Naive thymus-derived CD4-positive, alpha-beta T cell (primary cell): Measurements from ENCODE around the gene SUSD2. TPM values are rescaled to one million over a fixed set of nuclear protein-coding genes. Genes with fewer than 3 reads are reported as not detected.

Experiments
- ATAC-seq: fragments of 150-1000 bp; cut with Tn5 transposase; 2 replicates; pipeline ENCODE4 v1.10.0; 2021; ENCODE audit warnings: mild to moderate bottlenecking, moderate library complexity
- CTCF ChIA-PET: fragments of 350-600 bp; sonication (Branson Sonifier 250); formaldehyde crosslinking; loops from one replicate; lab custom pipeline; 2021; ENCODE audit warnings: antibody characterized with exemption; lab: Charles Lee
- POLR2A ChIA-PET: fragments of 350-600 bp; sonication (Branson Sonifier 250); formaldehyde crosslinking; loops from one replicate; lab custom pipeline; 2021; ENCODE audit warnings: antibody characterized with exemption, inconsistent platforms; lab: Charles Lee
- DNase-seq, 9 donors: peaks; one replicate each; pipeline versions ENCODE4 v3.0.0 to v3.0.0-alpha.2; 2020 to 2022; ENCODE audit warnings: mixed read lengths in 1 of 9
- H3K27ac ChIP-seq: one replicate; pipeline ENCODE4 v1.7.0; 2013; ENCODE audit warnings: mild to moderate bottlenecking, low read depth, low read length, moderate library complexity
- H3K27me3 ChIP-seq, 2 donors: one replicate each; pipeline ENCODE4 v1.7.0; 2013; ENCODE audit warnings: low read length in 2 of 2, mild to moderate bottlenecking in 2 of 2, moderate library complexity in 2 of 2; ENCODE audit not compliant: control insufficient read depth in 2 of 2, insufficient read depth in 2 of 2
- H3K36me3 ChIP-seq, 3 experiments: 1 replicate in 2 of 3; 2 replicates in 1 of 3; pipeline ENCODE4 v1.7.0; 2013; ENCODE audit warnings: low read length in 3 of 3, mild to moderate bottlenecking in 3 of 3, moderate library complexity in 1 of 3; ENCODE audit not compliant: insufficient read depth in 3 of 3, control insufficient read depth in 2 of 3
- H3K4me1 ChIP-seq, 2 donors: one replicate each; pipeline ENCODE4 v1.7.0; 2013; ENCODE audit warnings: low read length in 2 of 2, mild to moderate bottlenecking in 2 of 2, moderate library complexity in 1 of 2; ENCODE audit not compliant: control insufficient read depth in 2 of 2, insufficient read depth in 2 of 2
- H3K4me3 ChIP-seq: 2 replicates; pipeline ENCODE4 v1.7.0; 2013; ENCODE audit warnings: mild to moderate bottlenecking, low read length
- H3K9me3 ChIP-seq, 3 experiments: 1 replicate in 2 of 3; 2 replicates in 1 of 3; pipeline ENCODE4 v1.7.0; 2013; ENCODE audit warnings: low read length in 3 of 3; ENCODE audit not compliant: control insufficient read depth in 2 of 3
- H3K27ac Mint-ChIP-seq, 9 donors: one replicate each; pipeline ENCODE4 v1.8.0; 2020 to 2022; ENCODE audit warnings: mixed read lengths in 9 of 9, mild to moderate bottlenecking in 8 of 9, moderate library complexity in 5 of 9, inconsistent platforms in 2 of 9
- H3K27me3 Mint-ChIP-seq, 5 donors: one replicate each; pipeline ENCODE4 v1.8.0; 2021 to 2022; ENCODE audit warnings: mixed read lengths in 5 of 5, mild to moderate bottlenecking in 1 of 5
- H3K36me3 Mint-ChIP-seq, 5 donors: one replicate each; pipeline ENCODE4 v1.8.0; 2020 to 2022; ENCODE audit warnings: mixed read lengths in 5 of 5, mild to moderate bottlenecking in 3 of 5, inconsistent platforms in 1 of 5
- H3K4me1 Mint-ChIP-seq, 7 donors: one replicate each; pipeline ENCODE4 v1.8.0; 2020 to 2022; ENCODE audit warnings: mixed read lengths in 7 of 7, mild to moderate bottlenecking in 3 of 7, inconsistent platforms in 1 of 7
- H3K4me3 Mint-ChIP-seq, 10 donors: one replicate each; pipeline ENCODE4 v1.8.0; 2020 to 2022; ENCODE audit warnings: mild to moderate bottlenecking in 10 of 10, mixed read lengths in 10 of 10, moderate library complexity in 6 of 10, inconsistent platforms in 2 of 10
- H3K9me3 Mint-ChIP-seq, 11 donors: one replicate each; pipeline ENCODE4 v1.8.0; 2020 to 2022; ENCODE audit warnings: mixed read lengths in 11 of 11, mild to moderate bottlenecking in 4 of 11, inconsistent platforms in 1 of 11, moderate library complexity in 1 of 11
- intact Hi-C, 2 donors: fragments of 100-400 bp; cut with micrococcal nuclease; formaldehyde crosslinking; loops; one replicate each; pipeline ENCODE4 v1.15.1; 2023
- polyA plus RNA-seq, 2 donors: library from polyadenylated mRNA; unstranded; fragments of 300-500 nt; fragmentation: Illumina TruSeq; gene quantifications; one replicate each; pipeline ENCODE4 v1.2.3, GENCODE V29; 2021
- total RNA-seq, 6 experiments: library from RNA in 5 of 6; stranded (reverse) in 5 of 6; gene quantifications; 1 replicate in 5 of 6; 2 replicates in 1 of 6; pipeline ENCODE4 v1.2.3 and lab custom pipeline; 2021 to 2026

SUSD2 gene
- total and polyA plus RNA-seq, 7 experiments from 2014 or later, result 0.40 to 2.3 (median 1.4) TPM; not detected in 1

- no peaks in the 10 kb centered on the region for H3K27me3 Mint-ChIP-seq
- ChIA-PET POLR2A (no interaction called here), CTCF (interaction anchor here (0.6 to 0.9 kb wide), 2 partner anchors 11 to 62 kb away, joined by 3 to 4 read pairs; no protein-coding TSS in a partner anchor)
- ATAC-seq, result no peak
- H3K36me3 ChIP-seq, result no peaks in the 10 kb centered on the region
- no peak overlapping the region for H3K27ac ChIP-seq
- H3K4me3 Mint-ChIP-seq, result no peak overlapping the region
- intact Hi-C loops, result loop anchor here in 1 of 2 donors (10.0 kb wide), 1 partner anchor 201 kb away; the partner anchor contains the start of gene GSTT2
- no peaks in the 10 kb centered on the region for H3K4me1 ChIP-seq
- no peak overlapping the region for H3K27ac Mint-ChIP-seq
- H3K9me3 Mint-ChIP-seq, result no peaks in the 10 kb centered on the region
- peaks cover 0 to 11% (median 0%) of the 10 kb centered on the region in 7 donors for H3K4me1 Mint-ChIP-seq
- peak in 1 of 9 donors; percentile 5 for DNase-seq
- peaks cover 0 to 5% (median 0%) of the 10 kb centered on the region in 5 donors for H3K36me3 Mint-ChIP-seq
- no peaks in the 10 kb centered on the region for H3K9me3 ChIP-seq
- no peaks in the 10 kb centered on the region for H3K27me3 ChIP-seq
- H3K4me3 ChIP-seq, result no peak overlapping the region
Measured at GRCh38 chr22:24185501-24186351, 4.4 kb downstream of the SUSD2 start.

- DNase-seq, result no peak
- H3K27me3 Mint-ChIP-seq, result no peaks in the 10 kb centered on the region
- H3K27ac Mint-ChIP-seq, result no peak overlapping the region
- intact Hi-C loops, result loop anchor here in 1 of 2 donors (10.0 kb wide), 1 partner anchor 202 kb away; the partner anchor contains the start of gene GSTT2
- ChIA-PET POLR2A (no interaction called here), CTCF (interaction anchor here (0.9 kb wide), 1 partner anchor 61 kb away, joined by 3 read pairs; no protein-coding TSS in a partner anchor)
- H3K27ac ChIP-seq, result no peak overlapping the region
- no peak overlapping the region for H3K4me3 ChIP-seq
- H3K27me3 ChIP-seq, result no peaks in the 10 kb centered on the region
- H3K4me1 ChIP-seq, result no peaks in the 10 kb centered on the region
- no peak overlapping the region for H3K4me3 Mint-ChIP-seq
- no peak for ATAC-seq
- H3K4me1 Mint-ChIP-seq, result peaks cover 0 to 11% (median 0%) of the 10 kb centered on the region in 7 donors
- no peaks in the 10 kb centered on the region for H3K9me3 Mint-ChIP-seq
- H3K36me3 Mint-ChIP-seq, result peaks cover 0 to 5% (median 0%) of the 10 kb centered on the region in 5 donors
- no peaks in the 10 kb centered on the region for H3K36me3 ChIP-seq
- H3K9me3 ChIP-seq, result no peaks in the 10 kb centered on the region
Measured at GRCh38 chr22:24186352-24186740, 5.1 kb downstream of the SUSD2 start.

- Mint-ChIP-seq H3K27me3 (no peaks in the 10 kb centered on the region), H3K4me3 (no peak overlapping the region), H3K9me3 (no peaks in the 10 kb centered on the region), H3K4me1 (peaks cover 0 to 11% (median 0%) of the 10 kb centered on the region in 7 donors), H3K36me3 (peaks cover 0 to 5% (median 0%) of the 10 kb centered on the region in 5 donors), H3K27ac (no peak overlapping the region)
- Histone ChIP-seq H3K4me1 (no peaks in the 10 kb centered on the region), H3K27ac (no peak overlapping the region), H3K9me3 (no peaks in the 10 kb centered on the region), H3K27me3 (no peaks in the 10 kb centered on the region), H3K36me3 (no peaks in the 10 kb centered on the region), H3K4me3 (no peak overlapping the region)
- intact Hi-C loops, result loop anchor here in 1 of 2 donors (10.0 kb wide), 1 partner anchor 202 kb away; the partner anchor contains the start of gene GSTT2
- POLR2A ChIA-PET, result no interaction called here
- no peak for ATAC-seq
- no peak for DNase-seq
- CTCF ChIA-PET, result no interaction called here
Measured at GRCh38 chr22:24186892-24187670, 5.8 kb downstream of the SUSD2 start.

- no peaks in the 10 kb centered on the region for H3K9me3 ChIP-seq
- no peak for DNase-seq
- no peak for ATAC-seq
- no peaks in the 10 kb centered on the region for H3K9me3 Mint-ChIP-seq
- ChIA-PET CTCF (no interaction called here), POLR2A (no interaction called here)
- no peaks in the 10 kb centered on the region for H3K4me1 ChIP-seq
- H3K36me3 Mint-ChIP-seq, result peaks cover 0 to 5% (median 0%) of the 10 kb centered on the region in 5 donors
- no peak overlapping the region for H3K27ac ChIP-seq
- H3K27ac Mint-ChIP-seq, result no peak overlapping the region
- H3K4me3 ChIP-seq, result no peak overlapping the region
- no peaks in the 10 kb centered on the region for H3K36me3 ChIP-seq
- H3K27me3 Mint-ChIP-seq, result no peaks in the 10 kb centered on the region
- intact Hi-C loops, result loop anchor here in 1 of 2 donors (10.0 kb wide), 1 partner anchor 203 kb away; the partner anchor contains the start of gene GSTT2
- H3K27me3 ChIP-seq, result no peaks in the 10 kb centered on the region
- no peak overlapping the region for H3K4me3 Mint-ChIP-seq
- H3K4me1 Mint-ChIP-seq, result peaks cover 0 to 11% (median 0%) of the 10 kb centered on the region in 7 donors
Measured at GRCh38 chr22:24187731-24188644, 6.7 kb downstream of the SUSD2 start.

GRCh38 chr22:24188705-24189248 is 7.5 kb downstream of the SUSD2 start:
- H3K4me3 ChIP-seq, result no peak overlapping the region
- H3K4me1 Mint-ChIP-seq, result peaks cover 0 to 11% (median 0%) of the 10 kb centered on the region in 7 donors
- DNase-seq, result no peak

More at GRCh38 chr22:24188705-24189248, 7.5 kb downstream of the SUSD2 start:
- ChIA-PET POLR2A (no interaction called here), CTCF (no interaction called here)
- no peaks in the 10 kb centered on the region for H3K27me3 Mint-ChIP-seq
- Histone ChIP-seq H3K36me3 (no peaks in the 10 kb centered on the region), H3K9me3 (no peaks in the 10 kb centered on the region), H3K27me3 (no peaks in the 10 kb centered on the region), H3K27ac (no peak overlapping the region), H3K4me1 (no peaks in the 10 kb centered on the region)
- H3K9me3 Mint-ChIP-seq, result no peaks in the 10 kb centered on the region
- H3K4me3 Mint-ChIP-seq, result no peak overlapping the region
- H3K36me3 Mint-ChIP-seq, result peaks cover 0 to 5% (median 0%) of the 10 kb centered on the region in 5 donors
- intact Hi-C loops, result loop anchor here (1.0 to 10.0 kb wide), 3 partner anchors 59 to 337 kb away; partner anchors contain the start of gene GSTT2 (in 1 of the 2)
- H3K27ac Mint-ChIP-seq, result peak overlapping the region in 1 of 9 donors; percentile 76
- no peak for ATAC-seq
